CD4-positive, alpha-beta T cell (primary cell): Measurements from ENCODE around the gene HOTAIR. TPM values are rescaled to one million over a fixed set of nuclear protein-coding genes. Genes with fewer than 3 reads are reported as not detected.

ENCODE experiments used
- ATAC-seq: fragments of 200-7000 bp; cut with Tn5 transposase; one replicate; pipeline ENCODE4 v1.10.0; 2022; ENCODE audit warnings: mild to moderate bottlenecking; ENCODE audit not compliant: poor library complexity
- CTCF ChIA-PET: fragments of 350-600 bp; sonication (Branson Sonifier 250); formaldehyde crosslinking; loops from one replicate; lab custom pipeline; 2021; ENCODE audit warnings: antibody characterized with exemption, inconsistent platforms; lab: Charles Lee
- POLR2A ChIA-PET: fragments of 350-600 bp; sonication (Branson Sonifier 250); formaldehyde crosslinking; loops from one replicate; lab custom pipeline; 2021; ENCODE audit warnings: antibody characterized with exemption, inconsistent platforms; lab: Charles Lee
- DNase-seq, 14 experiments: peaks; one replicate each; pipeline ENCODE4 v3.0.0-alpha.2; 2013 to 2020; ENCODE audit warnings: mixed read lengths in 2 of 14
- H3K27ac ChIP-seq, 2 donors: one replicate each; pipeline versions ENCODE4 v1.5.1 to v1.7.0; 2013; ENCODE audit warnings: low read length in 2 of 2, low read depth in 1 of 2, mild to moderate bottlenecking in 1 of 2
- H3K27me3 ChIP-seq, 2 experiments: 1 replicate in 1 of 2; 2 replicates in 1 of 2; pipeline versions ENCODE4 v1.6.1 to v1.7.0; 2013; ENCODE audit warnings: low read length in 2 of 2, control low read depth in 1 of 2, mild to moderate bottlenecking in 1 of 2, moderate library complexity in 1 of 2; ENCODE audit not compliant: insufficient read depth in 2 of 2, control insufficient read depth in 1 of 2
- H3K36me3 ChIP-seq: one replicate; pipeline ENCODE4 v1.6.1; 2013; ENCODE audit warnings: low read length, control low read depth; ENCODE audit not compliant: insufficient read depth
- H3K4me1 ChIP-seq: one replicate; pipeline ENCODE4 v1.6.1; 2013; ENCODE audit warnings: low read length, control low read depth; ENCODE audit not compliant: insufficient read depth
- H3K4me3 ChIP-seq: one replicate; pipeline ENCODE4 v1.5.1; 2013; ENCODE audit warnings: mild to moderate bottlenecking, low read length, moderate library complexity
- H3K9me3 ChIP-seq, 2 experiments: 1 replicate in 1 of 2; 2 replicates in 1 of 2; pipeline versions ENCODE4 v1.6.1 to v1.7.0; 2013; ENCODE audit warnings: low read length in 2 of 2, mild to moderate bottlenecking in 2 of 2, control low read depth in 1 of 2, moderate library complexity in 1 of 2; ENCODE audit not compliant: control insufficient read depth in 1 of 2, insufficient read depth in 1 of 2
- H3K27ac Mint-ChIP-seq: one replicate; pipeline ENCODE4 v1.8.0; 2020; ENCODE audit warnings: mixed read lengths
- H3K27me3 Mint-ChIP-seq: one replicate; pipeline ENCODE4 v1.8.0; 2021; ENCODE audit warnings: mixed read lengths
- H3K36me3 Mint-ChIP-seq: one replicate; pipeline ENCODE4 v1.8.0; 2021; ENCODE audit warnings: low read depth, mixed read lengths
- H3K4me1 Mint-ChIP-seq: one replicate; pipeline ENCODE4 v1.8.0; 2021; ENCODE audit warnings: low read depth, mixed read lengths
- H3K4me3 Mint-ChIP-seq: one replicate; pipeline ENCODE4 v1.8.0; 2020; ENCODE audit warnings: mild to moderate bottlenecking, mixed read lengths
- H3K9me3 Mint-ChIP-seq: one replicate; pipeline ENCODE4 v1.8.0; 2020; ENCODE audit warnings: mixed read lengths
- CTCF ChIP-seq: fragments of 200-600 bp; IDR thresholded peaks from one replicate; pipeline ENCODE4 v1.8.0; 2022; ENCODE audit warnings: antibody characterized with exemption, mild to moderate bottlenecking
- intact Hi-C, 2 experiments: fragments of 100-400 bp; cut with DNase I in 1 of 2; cut with micrococcal nuclease in 1 of 2; formaldehyde crosslinking; loops; one replicate each; pipeline versions ENCODE4 v1.15.1 to v1.9.0; 2023 to 2025; cut with DNase I, micrococcal nuclease
- total RNA-seq, 174 experiments: library from RNA in 2 of 174; stranded (reverse) in 2 of 174; gene quantifications; one replicate each; pipeline ENCODE4 v1.2.3 and lab custom pipeline; 2021 to 2026

The HOTAIR gene
- total RNA-seq, 2 experiments from 2014 or later = not detected

DNA sequence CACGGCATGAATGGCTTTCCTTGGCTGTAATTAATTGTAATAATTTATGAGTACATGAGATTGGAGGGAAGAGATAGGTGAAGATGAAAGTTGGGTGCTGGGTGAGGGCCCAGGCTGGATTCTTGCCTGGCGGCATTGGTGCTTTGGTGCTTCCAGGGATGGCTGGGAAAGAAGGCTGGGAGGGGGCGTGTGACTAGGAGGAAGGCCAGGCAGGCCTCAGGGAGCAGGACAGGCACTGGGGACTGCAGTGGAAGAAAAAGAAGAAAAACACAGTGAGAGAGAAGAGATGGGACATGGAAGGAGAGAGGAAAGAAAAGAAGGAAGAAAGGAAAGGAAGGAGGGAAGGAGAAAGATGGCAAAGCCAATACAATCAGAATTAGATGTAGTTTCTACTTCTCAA lies 28.9 kb upstream of the HOTAIR start:
- peaks cover 31% of the 10 kb centered on the region for H3K4me1 Mint-ChIP-seq
- H3K27ac Mint-ChIP-seq = no peak overlapping the region
- H3K4me1 ChIP-seq = peaks cover 45% of the 10 kb centered on the region

DNA sequence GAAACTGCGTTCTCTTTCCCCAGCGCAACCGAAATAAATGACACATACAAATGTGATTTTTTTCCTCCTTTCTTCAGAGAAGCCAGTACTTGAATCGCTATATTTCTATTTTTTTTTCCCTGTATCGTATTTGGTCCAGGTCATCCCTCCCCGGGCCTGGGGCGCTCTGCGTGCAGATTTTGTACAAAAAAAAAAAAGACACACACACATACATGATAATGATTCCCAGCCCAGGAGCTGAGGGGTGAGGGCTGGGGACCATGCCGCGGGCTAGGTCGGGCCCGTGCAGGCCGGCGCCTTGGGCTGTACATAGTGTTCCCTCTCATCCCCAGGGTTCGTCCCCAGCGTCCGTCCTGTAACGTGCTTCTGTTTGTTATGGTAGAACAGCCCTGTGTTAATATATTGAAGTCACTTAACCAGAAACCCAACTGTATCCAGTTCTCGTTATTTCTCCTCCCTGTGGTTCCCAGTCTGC lies 28.2 kb upstream of the HOTAIR start:
- ATAC-seq (no peak), DNase-seq (no peak)
- H3K4me1 Mint-ChIP-seq = peaks cover 35% of the 10 kb centered on the region
- Histone ChIP-seq H3K4me1 (peaks cover 43% of the 10 kb centered on the region), H3K36me3 (no peaks in the 10 kb centered on the region), H3K27me3 (peaks cover 95 to 98% of the 10 kb centered on the region in 2 experiments), H3K27ac (no peak overlapping the region), H3K4me3 (no peak overlapping the region), H3K9me3 (peaks cover 0 to 53% of the 10 kb centered on the region in 2 experiments)
- POLR2A ChIA-PET = no interaction called here
- CTCF ChIA-PET = interaction anchor here (1.2 to 2.7 kb wide), 2 partner anchors 198 to 211 kb away, joined by 3 to 14 read pairs; no protein-coding TSS in a partner anchor
- TF ChIP-seq CTCF = no peak
- peaks cover 100% of the 10 kb centered on the region for H3K27me3 Mint-ChIP-seq
- H3K4me3 Mint-ChIP-seq = no peak overlapping the region
- H3K36me3 Mint-ChIP-seq = no peaks in the 10 kb centered on the region
- no peaks in the 10 kb centered on the region for H3K9me3 Mint-ChIP-seq
- H3K27ac Mint-ChIP-seq = no peak overlapping the region
- intact Hi-C loops = loop anchor here in 1 of 2 experiments (10.0 kb wide), 1 partner anchor 362 kb away; the partner anchor contains the start of gene GPR84

More for the DNA sequence above, 28.9 kb upstream of the HOTAIR start:
- CTCF ChIA-PET = interaction anchor here (0.7 to 6.3 kb wide), 8 partner anchors 10 to 211 kb away, joined by 3 to 59 read pairs (median 3); partner anchors contain the start of gene HOXC5
- no peak for ATAC-seq
- no peaks in the 10 kb centered on the region for H3K36me3 Mint-ChIP-seq
- POLR2A ChIA-PET = no interaction called here
- DNase-seq = no peak
- Histone ChIP-seq H3K4me3 (no peak overlapping the region), H3K27ac (no peak overlapping the region), H3K27me3 (peaks cover 95 to 98% of the 10 kb centered on the region in 2 experiments), H3K9me3 (peaks cover 0 to 49% of the 10 kb centered on the region in 2 experiments), H3K36me3 (no peaks in the 10 kb centered on the region)
- no peak for TF ChIP-seq CTCF
- intact Hi-C loops = loop anchor here in 1 of 2 experiments (10.0 kb wide), 1 partner anchor 361 kb away; the partner anchor contains the start of gene GPR84
- peaks cover 100% of the 10 kb centered on the region for H3K27me3 Mint-ChIP-seq
- H3K4me3 Mint-ChIP-seq = no peak overlapping the region
- no peaks in the 10 kb centered on the region for H3K9me3 Mint-ChIP-seq

DNA sequence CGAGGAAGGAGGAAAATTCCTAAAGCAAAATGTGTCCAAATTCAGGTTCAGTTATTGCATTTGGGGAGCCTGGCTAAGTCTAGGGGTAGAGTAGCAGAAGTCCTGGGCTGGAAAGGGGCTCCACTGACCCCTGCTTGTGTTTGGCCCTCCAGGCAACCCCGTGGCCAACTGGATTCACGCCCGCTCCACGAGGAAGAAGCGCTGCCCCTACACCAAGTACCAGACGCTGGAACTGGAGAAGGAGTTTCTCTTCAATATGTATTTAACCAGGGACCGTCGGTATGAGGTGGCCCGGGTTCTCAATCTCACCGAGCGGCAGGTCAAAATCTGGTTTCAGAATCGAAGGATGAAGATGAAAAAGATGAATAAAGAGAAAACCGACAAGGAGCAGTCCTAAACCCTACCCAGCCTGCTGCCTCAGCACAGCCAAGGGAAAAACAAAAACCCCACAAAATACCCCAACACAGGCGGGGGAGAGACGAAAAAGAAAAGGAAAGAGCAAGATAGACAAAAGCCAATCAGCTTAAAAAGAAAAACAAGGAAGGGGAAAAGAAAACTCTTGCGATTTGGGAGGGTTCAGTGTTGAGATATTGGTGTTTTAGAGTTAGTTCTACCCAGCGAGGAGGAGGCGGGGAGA lies 27.6 kb upstream of the HOTAIR start:
- Histone ChIP-seq H3K4me1 (peaks cover 49% of the 10 kb centered on the region), H3K36me3 (no peaks in the 10 kb centered on the region), H3K9me3 (peaks cover 0 to 56% of the 10 kb centered on the region in 2 experiments), H3K27me3 (peaks cover 95 to 98% of the 10 kb centered on the region in 2 experiments), H3K4me3 (no peak overlapping the region), H3K27ac (no peak overlapping the region)
- H3K9me3 Mint-ChIP-seq = no peaks in the 10 kb centered on the region
- H3K4me1 Mint-ChIP-seq = peaks cover 39% of the 10 kb centered on the region
- no peak for TF ChIP-seq CTCF
- DNase-seq (no peak), ATAC-seq (no peak)
- H3K4me3 Mint-ChIP-seq = no peak overlapping the region
- no peaks in the 10 kb centered on the region for H3K36me3 Mint-ChIP-seq
- CTCF ChIA-PET = interaction anchor here (2.7 kb wide), 1 partner anchor 199 kb away, joined by 14 read pairs; no protein-coding TSS in a partner anchor
- POLR2A ChIA-PET = no interaction called here
- H3K27ac Mint-ChIP-seq = no peak overlapping the region
- intact Hi-C loops = loop anchor here in 1 of 2 experiments (10.0 kb wide), 1 partner anchor 362 kb away; the partner anchor contains the start of gene GPR84
- H3K27me3 Mint-ChIP-seq = peaks cover 100% of the 10 kb centered on the region
